NB4 (cell line): ENCODE results near the gene DMBX1.

Experiments
- DNase-seq: peaks from one replicate; pipeline ENCODE4 v3.0.0; 2010; ENCODE audit warnings: low read depth
- H3K4me3 ChIP-seq: one replicate; pipeline ENCODE4 v1.5.1; 2011; ENCODE audit warnings: mild to moderate bottlenecking, low read depth, low read length, moderate library complexity
- CTCF ChIP-seq: IDR thresholded peaks from one replicate; pipeline ENCODE4 v1.5.1; 2012; ENCODE audit warnings: low read depth, low read length
- MYC ChIP-seq: IDR thresholded peaks from 2 replicates; pipeline ENCODE4 v1.6.1; 2011; ENCODE audit warnings: low read depth, low read length
- POLR2A ChIP-seq: IDR thresholded peaks from 2 replicates; pipeline ENCODE4 v1.6.1; 2011; ENCODE audit warnings: mild to moderate bottlenecking; ENCODE audit not compliant: insufficient read length; ENCODE audit errors: extremely low read depth
- TF ChIP-seq, protein P1 (sequence below): IDR thresholded peaks from 2 replicates; pipeline ENCODE4 v1.6.1; 2011; ENCODE audit warnings: low read depth, low read length

DMBX1 gene

DNA sequence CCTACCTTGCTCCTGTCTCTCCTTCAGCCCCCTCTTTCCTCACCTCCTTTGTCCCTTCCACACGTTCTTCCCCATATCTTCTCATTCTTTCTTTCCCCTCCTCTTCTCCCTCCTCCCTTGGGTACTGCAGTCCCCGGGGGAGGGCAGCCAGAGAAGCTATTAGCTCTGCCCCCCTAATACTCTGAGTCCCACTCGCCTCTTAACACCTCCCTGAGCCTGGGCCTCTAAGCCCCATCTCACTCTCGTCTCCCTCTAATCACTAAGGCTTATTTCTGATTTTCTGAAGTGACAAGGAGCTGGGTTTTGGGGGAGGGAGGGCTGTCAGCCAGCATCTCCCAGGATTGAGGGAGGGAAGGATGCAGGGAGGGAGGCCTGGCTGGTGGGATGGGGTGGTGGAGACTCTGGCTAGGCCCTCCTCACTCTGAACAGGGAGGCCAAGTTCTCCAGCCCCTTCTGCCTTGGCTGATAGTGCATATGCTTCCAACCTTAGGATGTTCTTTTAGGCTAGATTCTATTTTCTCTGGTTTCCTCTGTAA is 25.6 kb upstream of the DMBX1 start:
- no peak for DNase-seq
- TF ChIP-seq CTCF (no peak), POLR2A (no peak), MYC (no peak)
- TF ChIP-seq, protein P1, sequence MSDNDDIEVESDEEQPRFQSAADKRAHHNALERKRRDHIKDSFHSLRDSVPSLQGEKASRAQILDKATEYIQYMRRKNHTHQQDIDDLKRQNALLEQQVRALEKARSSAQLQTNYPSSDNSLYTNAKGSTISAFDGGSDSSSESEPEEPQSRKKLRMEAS = no peak
- no peak overlapping the region for H3K4me3 ChIP-seq

DNA sequence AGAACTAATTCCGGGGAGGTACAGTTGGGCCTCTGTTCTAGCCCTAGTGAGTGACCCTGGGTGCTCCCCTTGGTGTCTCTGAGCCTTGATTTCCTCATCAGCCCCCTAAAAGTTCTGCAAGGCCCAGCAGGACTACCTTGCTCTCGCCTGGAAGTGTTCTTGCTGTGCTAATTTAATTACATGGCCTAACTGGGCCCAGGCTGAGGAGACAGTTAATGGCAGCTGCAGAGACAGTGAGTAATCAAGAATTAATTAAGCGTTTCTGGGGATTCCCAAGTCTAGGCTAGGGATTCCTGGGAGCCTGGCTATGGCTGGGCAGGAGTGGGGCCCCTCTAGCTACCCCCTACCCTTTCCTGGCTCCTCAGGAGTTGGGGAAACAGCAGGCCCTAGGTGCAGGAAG is 24.7 kb upstream of the DMBX1 start:
- no peak for DNase-seq
- no peak overlapping the region for H3K4me3 ChIP-seq
- TF ChIP-seq CTCF (no peak), MYC (no peak), POLR2A (no peak)
- TF ChIP-seq, protein P1 = no peak

DNA sequence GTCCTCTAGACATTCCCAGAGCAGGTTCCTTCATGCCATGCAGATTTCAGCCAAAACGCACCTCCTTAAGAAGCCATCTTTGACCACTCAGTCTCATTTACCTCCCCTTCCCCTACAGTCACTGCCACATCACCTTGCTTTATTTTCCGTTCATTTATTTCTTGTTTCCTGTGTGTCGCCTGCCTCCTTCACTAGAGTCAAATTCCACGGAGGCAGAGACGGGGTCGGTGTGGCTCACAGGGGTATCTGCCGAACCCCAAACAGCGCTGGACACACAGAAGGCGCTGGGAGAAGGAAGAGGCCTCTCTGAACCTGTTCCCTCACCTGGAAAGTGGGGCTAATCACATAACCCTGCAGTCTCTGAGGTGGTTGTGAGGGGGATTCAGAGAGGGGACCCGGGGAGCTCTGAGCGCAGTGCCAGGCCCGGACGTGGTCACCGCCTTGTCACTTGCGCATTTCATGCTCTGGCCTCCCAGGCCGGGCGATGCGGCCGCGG is 23.6 kb upstream of the DMBX1 start:
- no peak overlapping the region for H3K4me3 ChIP-seq
- TF ChIP-seq MYC (no peak), CTCF (no peak), POLR2A (no peak)
- TF ChIP-seq, protein P1 = no peak
- no peak for DNase-seq

- DNase-seq = peak; percentile 37
- TF ChIP-seq, protein P1 = no peak
- TF ChIP-seq POLR2A (no peak), MYC (no peak), CTCF (no peak)
- H3K4me3 ChIP-seq = no peak overlapping the region
These were observed 23.0 kb upstream of the DMBX1 start for GRCh38 chr1:46466477-46467182.

GRCh38 chr1:46467183-46467504 is 22.5 kb upstream of the DMBX1 start:
- DNase-seq = no peak
- H3K4me3 ChIP-seq = no peak overlapping the region
- TF ChIP-seq POLR2A = no peak
- no peak for TF ChIP-seq CTCF
- no peak for TF ChIP-seq MYC
- TF ChIP-seq, protein P1 = no peak
